GM19351 (cell line): ENCODE measurements around the gene FGFBP2.
A peak's percentile ranks its signal among the peaks of the same experiment; 100 is the strongest.

ENCODE experiments used
- ATAC-seq: cut with Tn5 transposase; IDR thresholded peaks from one replicate; pipeline ENCODE4 v1.9.1; 2021; ENCODE audit warnings: mild to moderate bottlenecking, moderate library complexity; ENCODE audit not compliant: unreplicated experiment

Gene FGFBP2

DNA sequence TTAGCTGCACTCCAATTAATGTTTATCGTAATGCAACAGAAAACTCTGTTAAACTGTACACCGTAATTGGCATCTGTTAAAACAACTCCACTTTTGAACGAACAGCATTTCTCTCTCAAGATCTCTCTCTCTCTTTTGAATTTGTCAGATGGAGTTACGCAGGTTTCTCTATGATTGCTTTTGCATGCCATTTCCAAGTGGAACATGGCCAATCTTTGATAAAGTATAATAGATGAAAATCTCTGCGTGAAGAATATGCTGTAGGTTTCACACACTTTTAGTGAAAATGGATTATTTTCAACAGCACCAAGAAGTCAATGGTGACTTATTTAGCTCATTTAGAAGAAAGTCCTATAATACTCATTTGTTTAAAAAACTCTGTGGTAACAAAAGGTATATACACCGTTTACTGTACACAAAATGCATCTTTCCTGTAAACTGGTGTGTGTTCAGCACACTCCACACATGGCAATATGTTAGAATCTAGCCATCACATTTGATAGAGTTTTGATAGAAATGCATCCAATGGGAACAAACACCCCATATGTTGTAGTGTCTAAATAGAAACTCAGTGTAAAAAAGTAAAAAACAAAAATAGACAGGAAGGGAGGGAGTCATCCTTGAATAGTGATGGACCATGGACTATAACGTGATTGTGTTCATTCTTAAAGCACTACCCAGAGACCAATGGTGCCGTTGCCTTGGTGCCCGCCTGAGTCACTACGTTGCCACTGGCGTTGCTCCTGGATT is 5.8 kb upstream of the FGFBP2 start:
- ATAC-seq, result no peak

GRCh38 chr4:15965325-15965724 is 2.4 kb upstream of the FGFBP2 start:
- ATAC-seq, result no peak

GRCh38 chr4:15964159-15964558 is 1.2 kb upstream of the FGFBP2 start:
- ATAC-seq, result no peak

GRCh38 chr4:15963576-15963975 is 601 bp upstream of the FGFBP2 start:
- peak; percentile 95 for ATAC-seq

- ATAC-seq, result no peak
Observed at GRCh38 chr4:15961781-15962510, 1.0 kb downstream of the FGFBP2 start.

DNA sequence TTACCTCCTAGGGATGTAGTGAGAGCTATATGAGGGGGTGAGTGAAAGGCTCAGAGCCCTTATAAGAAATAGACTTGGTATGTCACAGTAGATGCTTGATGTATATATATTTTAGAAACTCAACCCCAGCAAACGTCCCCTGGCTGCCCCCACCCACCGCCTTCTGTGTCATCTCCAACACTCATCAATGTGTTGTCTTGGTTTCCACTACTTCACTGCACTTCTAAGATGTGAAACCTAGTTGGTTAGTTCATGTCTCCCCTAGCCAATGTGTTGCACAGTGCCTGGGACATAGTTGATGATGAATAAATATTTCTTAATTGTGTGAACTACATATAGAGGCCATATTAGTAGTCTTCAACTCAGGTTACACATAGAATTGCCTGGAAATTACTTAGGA is 4.4 kb downstream of the FGFBP2 start:
- no peak for ATAC-seq

DNA sequence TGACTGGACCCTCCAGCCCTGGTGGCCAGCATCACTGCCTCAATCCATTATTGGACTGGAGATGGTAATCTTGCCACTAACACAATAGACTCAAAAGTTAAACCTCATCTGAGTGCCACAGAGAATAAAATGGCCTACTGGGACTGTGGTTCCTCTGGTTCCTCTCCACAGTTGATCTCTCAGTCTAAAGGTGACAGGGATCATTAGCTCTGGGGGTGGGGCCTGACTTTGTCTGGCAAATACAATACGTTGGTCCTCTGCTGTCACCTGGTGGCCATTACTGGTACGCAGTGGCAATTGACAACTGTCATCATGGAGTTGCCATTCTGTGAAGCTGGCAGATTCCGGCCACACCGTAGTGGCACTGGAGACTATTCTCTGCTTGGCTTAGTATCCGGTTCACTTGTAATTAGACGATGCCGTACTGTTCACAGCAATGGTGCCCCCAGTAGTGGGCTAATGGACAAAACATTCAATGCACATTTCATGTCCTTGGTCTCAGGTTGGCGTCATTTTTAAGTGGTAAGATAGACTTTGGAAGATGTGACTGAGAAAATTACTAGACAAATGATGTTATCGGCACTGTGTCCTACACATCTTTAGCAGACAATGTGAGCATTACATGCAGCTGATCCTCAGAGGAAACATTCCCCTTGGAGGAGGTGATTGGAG is 6.7 kb downstream of the FGFBP2 start:
- peak; percentile 95 for ATAC-seq

DNA sequence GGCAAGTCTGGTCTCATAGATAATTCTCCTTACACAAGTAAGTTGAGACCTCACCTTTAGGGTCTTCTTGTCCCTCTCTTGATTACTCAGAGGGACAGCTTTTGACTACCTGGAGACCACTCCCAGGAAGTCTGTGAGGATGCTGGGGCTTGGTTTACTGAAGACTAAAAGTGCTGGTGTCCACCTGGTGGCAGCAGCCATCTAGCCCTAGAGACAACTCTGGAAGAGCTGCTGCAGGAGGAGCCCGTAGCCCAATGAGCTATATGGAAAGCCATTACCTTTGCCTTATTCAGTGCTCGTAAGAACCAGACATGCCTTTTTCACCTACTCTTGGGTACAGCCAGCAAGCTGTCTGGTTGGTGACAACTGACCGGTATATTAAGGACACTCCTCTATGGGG is 7.3 kb downstream of the FGFBP2 start:
- no peak for ATAC-seq

DNA sequence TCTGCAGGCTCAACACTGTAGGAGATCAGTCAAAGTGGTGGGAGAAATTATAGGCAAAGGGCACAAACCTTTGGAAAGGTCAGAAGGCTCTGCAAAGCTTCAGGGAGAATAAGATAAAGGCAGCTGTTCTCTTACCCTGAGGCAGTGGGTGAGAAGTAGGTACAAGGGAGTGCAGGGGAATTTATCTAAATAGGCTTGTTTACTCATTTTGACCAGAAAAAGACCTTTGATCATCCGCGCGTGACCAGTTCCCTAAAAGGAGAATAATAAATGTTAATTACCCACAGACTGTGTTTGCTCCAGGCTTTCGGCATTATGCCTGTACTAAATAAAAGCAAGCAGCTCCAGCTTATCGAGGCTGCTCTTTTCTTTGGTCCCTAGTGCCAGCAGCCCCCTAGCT is 9.3 kb downstream of the FGFBP2 start:
- ATAC-seq, result no peak

DNA sequence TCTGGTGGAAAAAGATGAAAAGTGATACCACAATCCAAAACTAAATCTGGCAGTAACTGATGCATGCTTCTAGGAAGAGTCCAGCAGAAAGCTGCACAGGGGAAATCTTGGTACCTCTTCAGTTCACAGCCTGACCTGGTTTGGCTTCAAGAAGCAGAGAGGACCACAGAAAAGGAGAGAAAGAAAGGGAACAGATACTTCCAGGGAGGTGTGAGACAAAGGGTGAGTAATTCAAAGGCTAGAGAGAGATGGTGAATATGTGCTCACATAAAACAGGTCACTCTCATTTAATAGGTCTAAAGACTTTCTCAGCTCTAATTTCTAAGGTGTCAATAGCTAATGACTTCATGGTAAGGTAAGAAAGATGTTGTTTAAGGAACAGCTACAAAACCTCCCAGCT is 11.2 kb downstream of the FGFBP2 start:
- no peak for ATAC-seq

GRCh38 chr4:15948826-15949225 is 14.1 kb downstream of the FGFBP2 start:
- ATAC-seq, result no peak

DNA sequence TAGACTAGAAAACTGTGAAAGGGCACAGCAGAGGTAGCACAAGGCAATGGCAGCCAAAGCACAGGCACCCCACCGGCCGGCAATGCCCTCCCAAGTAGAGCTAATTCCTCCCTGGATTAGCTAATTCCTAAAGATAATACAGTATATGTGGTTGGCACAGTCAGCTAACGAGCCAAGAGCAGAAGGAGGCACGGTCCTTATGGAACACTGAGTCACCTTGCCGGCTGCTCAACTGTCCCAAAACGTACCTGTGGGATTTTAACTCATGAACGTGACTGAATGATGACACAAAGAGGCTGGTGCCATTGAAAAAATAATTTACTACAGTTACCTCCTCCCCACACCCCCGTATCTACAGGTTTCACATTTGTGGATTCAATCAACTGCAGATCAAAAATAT is 15.3 kb downstream of the FGFBP2 start:
- no peak for ATAC-seq

- no peak for ATAC-seq
Observed at GRCh38 chr4:15945516-15945915, 17.5 kb downstream of the FGFBP2 start.

- no peak for ATAC-seq
Observed at GRCh38 chr4:15944895-15945294, 18.1 kb downstream of the FGFBP2 start.

GRCh38 chr4:15942283-15942682 is 20.7 kb downstream of the FGFBP2 start:
- ATAC-seq, result no peak

DNA sequence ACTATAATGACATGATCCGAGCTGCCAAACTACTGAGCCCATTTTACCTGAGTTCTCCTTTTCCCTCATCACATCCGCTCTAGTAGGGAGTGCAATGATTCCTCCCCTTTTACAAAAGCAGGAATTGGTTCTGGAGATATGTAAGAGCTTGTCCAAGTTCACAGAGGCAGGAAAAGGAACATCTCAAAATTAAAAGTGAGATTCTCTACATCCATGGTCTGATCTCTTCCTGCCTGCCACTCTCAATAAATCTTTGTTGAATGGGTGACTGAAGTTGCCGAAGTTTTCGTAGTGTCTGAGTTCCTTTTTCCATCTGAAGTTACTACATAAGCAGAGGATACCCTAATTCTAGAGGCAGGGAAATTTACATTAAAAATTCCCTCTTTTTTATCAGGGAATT is 24.3 kb downstream of the FGFBP2 start, which contains the start of gene FGFBP1:
FGFBP1 (minus strand) TSS at position 101 of the 400 bp plus-strand sequence. CDS start 2,108 bp downstream, outside the sequence.
- no peak for ATAC-seq

- no peak for ATAC-seq
Observed at GRCh38 chr4:15938182-15938581, 24.8 kb downstream of the FGFBP2 start.

- ATAC-seq, result no peak
Observed at GRCh38 chr4:15936495-15936894, 26.5 kb downstream of the FGFBP2 start.

DNA sequence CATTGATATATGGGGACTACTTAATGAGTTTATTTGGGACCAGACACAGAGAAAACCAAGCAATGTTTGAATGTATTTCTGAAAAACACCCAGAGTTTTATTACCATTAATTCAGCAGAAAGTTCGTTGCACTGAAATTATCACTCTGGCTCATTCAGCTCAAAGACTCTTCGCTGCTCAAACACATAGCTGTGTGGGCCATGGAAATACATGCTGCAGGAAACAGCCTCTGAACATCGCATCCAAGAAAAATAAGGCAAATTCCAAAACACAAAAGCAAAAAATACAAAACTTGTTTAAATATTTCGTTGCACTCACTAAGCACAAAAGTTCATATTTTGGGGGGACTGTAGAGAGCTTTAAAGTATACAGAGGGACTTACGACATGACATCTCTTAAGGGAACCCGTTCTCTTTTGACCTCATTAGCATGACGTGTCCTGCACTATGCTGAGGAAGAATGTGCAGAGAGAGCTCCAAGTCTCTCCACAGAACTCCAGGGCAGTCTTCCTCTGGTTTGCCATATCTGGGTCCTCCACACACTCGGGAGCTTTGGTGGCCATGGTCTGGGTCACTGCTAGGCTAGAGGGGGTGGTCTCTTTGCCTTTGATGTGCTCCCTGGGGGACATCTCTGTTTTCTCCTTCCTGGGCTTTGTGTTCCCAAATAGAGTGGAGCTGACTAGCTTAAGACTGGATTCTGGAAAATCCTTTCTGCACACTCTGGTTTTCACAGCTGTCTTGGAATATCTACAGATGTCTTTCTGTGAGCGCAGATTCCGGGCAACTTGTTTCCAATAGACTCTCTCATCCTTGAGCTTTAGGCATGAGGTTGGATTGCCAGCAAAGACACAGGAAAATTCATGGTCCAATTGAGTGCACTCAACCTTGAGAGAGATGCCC is 27.2 kb downstream of the FGFBP2 start:
- ATAC-seq, result no peak

DNA sequence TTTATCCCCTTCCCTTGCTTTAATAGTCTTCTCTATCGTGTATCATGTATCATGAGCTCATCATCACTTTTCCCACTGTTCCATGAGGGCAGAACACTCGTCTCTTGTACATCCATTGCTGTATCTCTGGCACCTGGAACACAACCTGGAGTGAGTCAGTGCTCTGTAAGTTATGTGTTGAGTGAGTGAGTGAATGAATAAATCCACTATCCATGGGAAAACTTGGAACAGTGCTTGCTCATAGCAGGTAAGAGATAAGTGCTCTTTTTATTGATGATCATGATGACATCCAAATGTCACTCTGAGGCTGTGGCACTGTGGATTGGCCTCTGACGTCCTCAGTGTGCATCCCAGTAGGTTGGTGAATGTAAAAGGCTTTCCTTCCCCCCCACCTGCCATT is 28.7 kb downstream of the FGFBP2 start:
- no peak for ATAC-seq
